Smooth muscle cell (in vitro differentiated cells): ENCODE data around the gene GSC2. TPM values are rescaled to one million over a fixed set of nuclear protein-coding genes. Genes with fewer than 3 reads are reported as not detected.

Experiments used
- DNase-seq: peaks from one replicate; lab custom pipeline; 2025; ENCODE audit not compliant: unreplicated experiment; lab: John Stamatoyannopoulos, UW
- H2AFZ ChIP-seq: fragments of 200-600 bp; sonication (generic); 2 replicates; pipeline ENCODE4 v1.6.0; 2016; ENCODE audit warnings: antibody characterized with exemption, low read depth, mild to moderate bottlenecking
- H3F3A ChIP-seq: fragments of 200-600 bp; sonication (generic); 2 replicates; pipeline ENCODE4 v1.6.0; 2017; ENCODE audit warnings: antibody characterized with exemption, low read depth
- H3K27ac ChIP-seq: fragments of 200-600 bp; sonication (generic); 2 replicates; pipeline ENCODE4 v1.5.1; 2016; ENCODE audit warnings: low read depth, mild to moderate bottlenecking
- H3K27me3 ChIP-seq: fragments of 200-600 bp; sonication (generic); 2 replicates; pipeline ENCODE4 v1.6.1; 2016; ENCODE audit warnings: low read depth, mild to moderate bottlenecking
- H3K36me3 ChIP-seq: fragments of 200-600 bp; sonication (generic); 2 replicates; pipeline ENCODE4 v1.5.1; 2016; ENCODE audit warnings: low read depth
- H3K4me1 ChIP-seq: fragments of 200-600 bp; sonication (generic); 2 replicates; pipeline ENCODE4 v1.5.1; 2016; ENCODE audit warnings: low read depth
- H3K4me2 ChIP-seq: fragments of 200-600 bp; sonication (generic); 2 replicates; pipeline ENCODE4 v1.6.0; 2016; ENCODE audit warnings: mild to moderate bottlenecking
- H3K4me3 ChIP-seq: fragments of 200-600 bp; sonication (generic); 2 replicates; pipeline ENCODE4 v1.5.1; 2016; ENCODE audit warnings: mild to moderate bottlenecking
- H3K79me2 ChIP-seq: fragments of 200-600 bp; sonication (generic); 2 replicates; pipeline ENCODE4 v1.6.0; 2016; ENCODE audit warnings: low read depth, mild to moderate bottlenecking
- H3K9ac ChIP-seq: fragments of 200-600 bp; sonication (generic); 2 replicates; pipeline ENCODE4 v1.6.0; 2016; ENCODE audit warnings: low read depth
- H3K9me3 ChIP-seq: fragments of 200-600 bp; sonication (generic); replicated peaks from 2 replicates; pipeline ENCODE4 v1.5.1; 2016; ENCODE audit warnings: low read depth
- H4K20me1 ChIP-seq: fragments of 200-600 bp; sonication (generic); 2 replicates; pipeline ENCODE4 v1.6.0; 2016; ENCODE audit warnings: low read depth
- WGBS: methylation state at CpG from one replicate; pipeline ENCODE4 v1.1.7; 2016; ENCODE audit warnings: low lambda C conversion rate; 5-methylcytosine and 5-hydroxymethylcytosine counted together
- polyA plus RNA-seq: library from polyadenylated mRNA; unstranded; fragments of >200 nt; fragmentation: Nextera tagmentation; extraction: Ambion mirVana; gene quantifications from 2 replicates; pipeline ENCODE4 v1.2.1, GENCODE V29; 2016
- total RNA-seq: library from RNA; depleted of rRNA; stranded (reverse); fragments of >200 nt; gene quantifications from 2 replicates; pipeline ENCODE4 v1.2.3, GENCODE V29; 2014
- TF ChIP-seq, protein P1 (sequence below): fragments of 200-600 bp; sonication (generic); IDR thresholded peaks from 2 replicates; pipeline ENCODE4 v1.5.1; 2017; ENCODE audit warnings: borderline replicate concordance, mild to moderate bottlenecking, antibody characterized with exemption; ENCODE audit not compliant: insufficient read depth, poor library complexity, severe bottlenecking

The GSC2 gene
- total and polyA plus RNA-seq, 2 experiments from 2014 or later, result not detected

DNA sequence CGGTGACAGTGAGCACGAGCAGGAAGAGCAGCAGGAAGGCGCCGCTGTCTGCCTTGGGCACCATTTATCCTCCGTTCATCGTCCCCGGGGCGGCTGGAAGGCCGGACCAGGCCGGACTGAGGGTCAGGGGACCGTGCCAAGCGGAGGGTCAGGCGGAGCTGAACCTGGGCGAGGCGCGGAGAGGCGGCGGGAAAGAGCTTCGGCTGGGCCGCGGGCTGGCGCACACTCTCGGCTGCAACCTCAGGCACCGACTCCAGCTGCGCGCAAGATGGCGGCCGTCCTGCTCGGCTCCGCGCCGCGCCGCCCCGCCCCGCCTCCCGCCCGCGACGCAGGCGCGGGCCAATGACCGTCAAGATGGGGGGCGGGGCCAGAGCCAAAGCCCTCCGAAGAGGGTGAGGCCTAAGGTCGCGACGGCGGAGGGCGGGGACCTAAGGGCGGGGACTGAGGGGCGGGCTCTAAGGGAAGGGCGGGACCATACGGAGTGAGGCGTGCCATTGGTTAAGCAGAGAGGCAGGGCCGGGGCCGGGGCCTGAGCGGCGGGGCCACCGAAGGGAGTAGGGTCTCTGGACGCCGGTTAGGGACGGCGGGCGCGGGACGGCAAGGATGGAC is 27.8 kb downstream of the GSC2 start, which contains the start of gene DGCR2:
DGCR2 (minus strand) TSS at position 270 of the 609 bp plus-strand sequence; CDS start at position 64, 206 bp downstream.
- Histone ChIP-seq H3K4me3 (peak within 1 kb of the TSS; percentile 98), H2AFZ (peak within 1 kb of the TSS; percentile 95), H3K27ac (peak within 1 kb of the TSS; percentile 69), H3K4me2 (peak within 1 kb of the TSS; percentile 98), H3K4me1 (peaks cover 6% of the 10 kb centered on the region), H3F3A (no peaks in the 10 kb centered on the region), H3K79me2 (peaks cover 47% of the 10 kb centered on the region), H3K36me3 (no peaks in the 10 kb centered on the region), H3K9me3 (no peaks in the 10 kb centered on the region), H3K9ac (peak within 1 kb of the TSS; percentile 92), H3K27me3 (no peaks in the 10 kb centered on the region), H4K20me1 (peaks cover 44% of the 10 kb centered on the region)
- peak; percentile 86 for DNase-seq
- TF ChIP-seq, protein P1, sequence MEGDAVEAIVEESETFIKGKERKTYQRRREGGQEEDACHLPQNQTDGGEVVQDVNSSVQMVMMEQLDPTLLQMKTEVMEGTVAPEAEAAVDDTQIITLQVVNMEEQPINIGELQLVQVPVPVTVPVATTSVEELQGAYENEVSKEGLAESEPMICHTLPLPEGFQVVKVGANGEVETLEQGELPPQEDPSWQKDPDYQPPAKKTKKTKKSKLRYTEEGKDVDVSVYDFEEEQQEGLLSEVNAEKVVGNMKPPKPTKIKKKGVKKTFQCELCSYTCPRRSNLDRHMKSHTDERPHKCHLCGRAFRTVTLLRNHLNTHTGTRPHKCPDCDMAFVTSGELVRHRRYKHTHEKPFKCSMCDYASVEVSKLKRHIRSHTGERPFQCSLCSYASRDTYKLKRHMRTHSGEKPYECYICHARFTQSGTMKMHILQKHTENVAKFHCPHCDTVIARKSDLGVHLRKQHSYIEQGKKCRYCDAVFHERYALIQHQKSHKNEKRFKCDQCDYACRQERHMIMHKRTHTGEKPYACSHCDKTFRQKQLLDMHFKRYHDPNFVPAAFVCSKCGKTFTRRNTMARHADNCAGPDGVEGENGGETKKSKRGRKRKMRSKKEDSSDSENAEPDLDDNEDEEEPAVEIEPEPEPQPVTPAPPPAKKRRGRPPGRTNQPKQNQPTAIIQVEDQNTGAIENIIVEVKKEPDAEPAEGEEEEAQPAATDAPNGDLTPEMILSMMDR, result no peak
- WGBS, result 1% methylated on average over 25 of the region's 67 CpGs

DNA sequence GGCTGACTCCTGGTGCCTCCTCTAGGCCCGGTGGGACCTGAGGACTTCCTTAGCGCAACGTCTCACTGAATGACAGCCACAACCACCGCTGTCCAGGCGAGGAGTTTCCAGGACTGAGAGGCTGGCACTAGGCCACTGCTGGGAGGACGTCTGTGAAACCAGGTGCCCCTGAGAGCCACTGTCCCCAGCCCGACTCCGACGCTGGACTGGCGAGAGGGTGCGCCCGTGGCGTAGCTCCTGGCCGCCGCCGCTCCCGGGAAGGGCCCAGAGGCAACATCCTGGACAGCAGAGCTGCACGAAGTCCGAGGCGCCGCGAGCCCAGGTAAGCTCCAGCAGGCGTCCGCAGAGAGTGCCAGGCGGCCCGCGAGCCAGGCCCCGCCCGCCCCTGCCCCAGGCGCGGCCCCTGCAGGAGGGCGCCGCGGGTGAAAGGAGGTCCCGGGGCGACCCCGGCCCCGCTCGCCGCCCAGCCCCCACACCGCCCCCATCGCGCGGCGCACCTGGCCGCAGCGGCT is 28.4 kb downstream of the GSC2 start:
- peak overlapping the region; percentile 95 for H2AFZ ChIP-seq
- 1% methylated on average over 39 of the region's 47 CpGs for WGBS
- peak; percentile 36 for DNase-seq
- H3K79me2 ChIP-seq, result peaks cover 52% of the 10 kb centered on the region
- peak overlapping the region; percentile 92 for H3K9ac ChIP-seq
- H3K4me3 ChIP-seq, result peak overlapping the region; percentile 98
- H3K27ac ChIP-seq, result peak overlapping the region; percentile 69
- H3K9me3 ChIP-seq, result no peaks in the 10 kb centered on the region
- H3K4me2 ChIP-seq, result peak overlapping the region; percentile 88
- peaks cover 6% of the 10 kb centered on the region for H3K4me1 ChIP-seq
- TF ChIP-seq, protein P1, result no peak
- no peaks in the 10 kb centered on the region for H3K36me3 ChIP-seq
- peaks cover 49% of the 10 kb centered on the region for H4K20me1 ChIP-seq
- H3F3A ChIP-seq, result no peaks in the 10 kb centered on the region
- H3K27me3 ChIP-seq, result no peaks in the 10 kb centered on the region

DNA sequence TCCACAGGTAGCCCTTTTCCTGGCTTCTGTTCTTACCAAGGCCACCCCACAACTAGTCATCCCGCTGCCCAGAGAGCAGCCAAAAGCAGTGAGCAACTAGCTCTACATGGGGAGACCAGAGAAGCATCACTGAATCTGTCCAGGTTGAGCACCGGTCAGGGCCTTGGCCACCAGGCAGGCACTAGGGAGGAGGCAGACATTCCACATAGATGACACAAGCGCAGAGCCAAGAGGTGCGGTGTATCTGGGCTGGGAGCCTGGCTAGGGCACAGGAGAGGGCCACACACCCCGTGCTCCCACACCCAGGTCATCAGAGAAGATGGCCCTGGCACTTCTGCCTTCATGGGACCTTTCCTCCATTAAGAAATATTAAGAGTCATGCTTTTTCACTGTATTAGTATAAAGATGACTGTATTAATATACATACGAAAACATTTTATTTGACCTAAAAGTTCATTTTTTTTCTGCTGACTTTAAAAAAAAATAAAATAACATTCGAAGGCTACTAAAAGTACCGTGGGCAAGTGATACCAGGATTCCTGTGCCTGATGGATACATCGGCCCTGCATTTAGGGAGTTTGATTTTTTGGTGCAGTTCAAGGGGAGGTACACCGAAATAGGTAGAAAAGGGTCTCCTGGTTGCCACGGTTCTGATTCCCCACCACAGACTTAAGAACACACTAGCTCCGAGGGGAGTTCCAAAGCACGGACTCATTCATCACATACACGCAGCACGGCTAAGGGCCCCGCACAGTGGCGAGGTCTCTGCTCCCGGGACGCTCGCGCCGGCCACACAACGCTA is 29.1 kb downstream of the GSC2 start:
- WGBS, result 16% methylated on average over 23 of the region's 23 CpGs
- no peaks in the 10 kb centered on the region for H3K27me3 ChIP-seq
- no peaks in the 10 kb centered on the region for H3K36me3 ChIP-seq
- H3K9ac ChIP-seq, result peak overlapping the region; percentile 92
- peak overlapping the region; percentile 69 for H3K27ac ChIP-seq
- H3F3A ChIP-seq, result no peaks in the 10 kb centered on the region
- TF ChIP-seq, protein P1, result no peak
- H3K79me2 ChIP-seq, result peaks cover 59% of the 10 kb centered on the region
- H3K4me3 ChIP-seq, result peak overlapping the region; percentile 98
- H4K20me1 ChIP-seq, result peaks cover 56% of the 10 kb centered on the region
- no peaks in the 10 kb centered on the region for H3K9me3 ChIP-seq
- no peak overlapping the region for H2AFZ ChIP-seq
- peak overlapping the region; percentile 88 for H3K4me2 ChIP-seq
- DNase-seq, result no peak
- peaks cover 6% of the 10 kb centered on the region for H3K4me1 ChIP-seq
